H1 (cell line): ENCODE data around the gene ATP5F1C. TPM values are rescaled to one million over a fixed set of nuclear protein-coding genes. Genes with fewer than 3 reads are reported as not detected.

Source experiments
- CTCF ChIA-PET: fragments of 300-600 bp; sonication (Branson Sonifier 250); formaldehyde crosslinking; loops from one replicate; lab custom pipeline; 2021; ENCODE audit not compliant: partially characterized antibody; lab: Charles Lee
- POLR2A ChIA-PET: fragments of 300-600 bp; sonication (Branson Sonifier 250); formaldehyde crosslinking; loops from one replicate; lab custom pipeline; 2021; ENCODE audit warnings: inconsistent platforms; ENCODE audit not compliant: partially characterized antibody; lab: Charles Lee
- DNase-seq, 2 experiments: peaks; one replicate each; pipeline versions ENCODE4 v3.0.0 to v3.0.0-alpha.2; 2010 to 2022; ENCODE audit warnings: low spot score in 2 of 2, low read depth in 1 of 2, mixed read lengths in 1 of 2
- FAIRE-seq: peaks from 2 replicates; lab custom pipeline; 2011; peaks lifted over from hg19 to GRCh38; lab: Jason Lieb, UNC
- H2AFZ ChIP-seq: 2 replicates; pipeline ENCODE4 v1.8.1; 2012; ENCODE audit warnings: low read length, inconsistent platforms
- H2AK5ac ChIP-seq: 2 replicates; pipeline ENCODE4 v1.6.1; 2013; ENCODE audit warnings: low read depth, low read length
- H2BK120ac ChIP-seq: replicated peaks from 2 replicates; pipeline ENCODE3; 2013; ENCODE audit warnings: low read depth, low read length, inconsistent platforms
- H2BK12ac ChIP-seq: 2 replicates; pipeline ENCODE4 v1.6.1; 2013; ENCODE audit warnings: low read depth, low read length
- H2BK15ac ChIP-seq: 2 replicates; pipeline ENCODE4 v1.6.1; 2013; ENCODE audit warnings: low read length
- H2BK20ac ChIP-seq: 2 replicates; pipeline ENCODE4 v1.6.1; 2013; ENCODE audit warnings: low read length
- H2BK5ac ChIP-seq: 2 replicates; pipeline ENCODE4 v1.6.1; 2013; ENCODE audit warnings: low read depth, low read length
- H3K14ac ChIP-seq: 2 replicates; pipeline ENCODE4 v1.6.1; 2013; ENCODE audit warnings: inconsistent platforms; ENCODE audit not compliant: insufficient read length
- H3K18ac ChIP-seq: 2 replicates; pipeline ENCODE4 v1.6.1; 2013; ENCODE audit warnings: low read length; ENCODE audit errors: extremely low read depth
- H3K23ac ChIP-seq: 2 replicates; pipeline ENCODE4 v1.6.1; 2013; ENCODE audit warnings: inconsistent platforms; ENCODE audit not compliant: insufficient read length
- H3K23me2 ChIP-seq: 2 replicates; pipeline ENCODE4 v1.6.1; 2013; ENCODE audit warnings: low read depth, low read length
- H3K27ac ChIP-seq: 2 replicates; pipeline ENCODE4 v1.6.1; 2011; ENCODE audit warnings: low read depth, low read length, inconsistent platforms
- H3K27me3 ChIP-seq, 4 experiments: replicated peaks in 1 of 4; 1 replicate in 1 of 4; 2 replicates in 3 of 4; pipeline versions ENCODE4 v1.6.1 to v1.8.1; 2011 to 2013; ENCODE audit warnings: low read length in 3 of 4, mild to moderate bottlenecking in 3 of 4, inconsistent platforms in 2 of 4, mixed read lengths in 2 of 4, moderate library complexity in 1 of 4; ENCODE audit not compliant: control insufficient read depth in 3 of 4, insufficient read depth in 3 of 4; ENCODE audit errors: extremely low read depth in 1 of 4
- H3K36me3 ChIP-seq, 4 experiments: 2 replicates each; pipeline versions ENCODE4 v1.6.1 to v1.8.1; 2011 to 2013; ENCODE audit warnings: mild to moderate bottlenecking in 4 of 4, low read length in 3 of 4, moderate library complexity in 2 of 4, control low read depth in 1 of 4, inconsistent platforms in 1 of 4; ENCODE audit not compliant: insufficient read depth in 4 of 4, control insufficient read depth in 2 of 4
- H3K4ac ChIP-seq: replicated peaks from 2 replicates; pipeline ENCODE3; 2013; ENCODE audit warnings: low read length, low read depth, mixed read lengths, inconsistent platforms; ENCODE audit not compliant: insufficient read length
- H3K4me1 ChIP-seq, 4 experiments: replicated peaks in 1 of 4; 1 replicate in 1 of 4; 2 replicates in 3 of 4; pipeline versions ENCODE4 v1.6.1 to v1.8.1; 2011 to 2013; ENCODE audit warnings: low read length in 3 of 4, inconsistent platforms in 2 of 4, mixed read lengths in 1 of 4; ENCODE audit not compliant: insufficient read depth in 4 of 4, control insufficient read depth in 3 of 4
- H3K4me2 ChIP-seq, 2 experiments: 2 replicates each; pipeline versions ENCODE4 v1.6.1 to v1.8.1; 2011 to 2013; ENCODE audit warnings: low read depth in 2 of 2, low read length in 2 of 2, control low read depth in 1 of 2, inconsistent platforms in 1 of 2, mild to moderate bottlenecking in 1 of 2; ENCODE audit not compliant: insufficient read depth in 1 of 2
- H3K4me3 ChIP-seq, 4 experiments: fragments of 200-600, 300-600 bp in 1 of 4; sonication (generic), shearing (Covaris generic), sonication (Bioruptor Twin) in 1 of 4; 2 replicates each; pipeline versions ENCODE4 v1.5.1 to v1.8.1; 2011 to 2016; ENCODE audit warnings: low read length in 4 of 4, low read depth in 3 of 4, control low read depth in 2 of 4, inconsistent platforms in 2 of 4, mild to moderate bottlenecking in 2 of 4, mixed read lengths in 1 of 4, moderate library complexity in 1 of 4; ENCODE audit not compliant: insufficient read depth in 2 of 4; ENCODE audit errors: extremely low read depth in 1 of 4
- H3K56ac ChIP-seq: replicated peaks from 2 replicates; pipeline ENCODE3; 2013; ENCODE audit warnings: low read depth, mild to moderate bottlenecking, mixed read lengths, low read length, inconsistent platforms; ENCODE audit not compliant: insufficient read length
- H3K79me1 ChIP-seq: 2 replicates; pipeline ENCODE4 v1.6.1; 2013; ENCODE audit warnings: low read depth, low read length, control low read depth
- H3K79me2 ChIP-seq, 2 experiments: 2 replicates each; pipeline versions ENCODE4 v1.6.1 to v1.8.1; 2012 to 2013; ENCODE audit warnings: low read length in 2 of 2, mild to moderate bottlenecking in 2 of 2, inconsistent platforms in 1 of 2; ENCODE audit not compliant: insufficient read depth in 2 of 2, control insufficient read depth in 1 of 2
- H3K9ac ChIP-seq, 4 experiments: replicated peaks in 1 of 4; 1 replicate in 1 of 4; 2 replicates in 3 of 4; pipeline versions ENCODE4 v1.6.1 to v1.8.1; 2011 to 2013; ENCODE audit warnings: low read depth in 3 of 4, low read length in 3 of 4, control low read depth in 2 of 4, mild to moderate bottlenecking in 2 of 4, moderate library complexity in 2 of 4, inconsistent platforms in 1 of 4; ENCODE audit errors: extremely low read depth in 1 of 4
- H3K9me3 ChIP-seq, 2 experiments: 2 replicates each; pipeline versions ENCODE4 v1.6.1 to v1.8.1; 2012 to 2013; ENCODE audit warnings: mild to moderate bottlenecking in 2 of 2, moderate library complexity in 2 of 2, control low read depth in 1 of 2, inconsistent platforms in 1 of 2, low read depth in 1 of 2, low read length in 1 of 2, mixed read lengths in 1 of 2; ENCODE audit not compliant: insufficient read depth in 2 of 2
- H4K20me1 ChIP-seq, 2 experiments: replicated peaks in 1 of 2; 2 replicates each; pipeline versions ENCODE3 to v1.8.1; 2011 to 2013; ENCODE audit warnings: inconsistent platforms in 2 of 2, low read length in 2 of 2, mild to moderate bottlenecking in 1 of 2; ENCODE audit not compliant: insufficient read depth in 2 of 2, control insufficient read depth in 1 of 2
- H4K5ac ChIP-seq: 2 replicates; pipeline ENCODE4 v1.6.1; 2013; ENCODE audit warnings: low read length, low read depth, mixed read lengths, inconsistent platforms; ENCODE audit not compliant: insufficient read length
- H4K8ac ChIP-seq: 2 replicates; pipeline ENCODE4 v1.8.0; 2013; ENCODE audit warnings: mild to moderate bottlenecking, moderate library complexity, low read length, inconsistent platforms; ENCODE audit not compliant: insufficient read depth; ENCODE audit errors: extremely low read depth
- H4K91ac ChIP-seq: replicated peaks from 2 replicates; pipeline ENCODE3; 2013; ENCODE audit warnings: low read length, mixed read lengths, inconsistent platforms; ENCODE audit not compliant: insufficient read length
- BCL11A ChIP-seq, 2 experiments: IDR thresholded peaks; one replicate each; pipeline ENCODE4 v1.6.1; 2011; ENCODE audit warnings: low read depth in 2 of 2, low read length in 2 of 2, mild to moderate bottlenecking in 2 of 2
- CBX8 ChIP-seq: fragments of 300-800, 300-1000 bp; sonication (generic); IDR thresholded peaks from 2 replicates; pipeline ENCODE4 v1.7.1; 2016; ENCODE audit warnings: low read depth, low read length, borderline replicate concordance
- CTCF ChIP-seq, 3 experiments: IDR thresholded peaks; 1 replicate in 2 of 3; 2 replicates in 1 of 3; pipeline versions ENCODE4 v1.5.1 to v1.6.1; 2011; ENCODE audit warnings: low read length in 3 of 3, mild to moderate bottlenecking in 3 of 3, inconsistent platforms in 2 of 3, low read depth in 1 of 3, moderate library complexity in 1 of 3; ENCODE audit not compliant: insufficient read depth in 1 of 3; ENCODE audit errors: control extremely low read depth in 1 of 3
- HDAC2 ChIP-seq, 2 experiments: fragments of 300-600 bp in 1 of 2; sonication (generic) in 1 of 2; IDR thresholded peaks; 2 replicates each; pipeline ENCODE4 v1.6.1; 2011 to 2012; ENCODE audit warnings: low read depth in 2 of 2, low read length in 2 of 2, mild to moderate bottlenecking in 2 of 2, moderate library complexity in 2 of 2, borderline replicate concordance in 1 of 2, inconsistent platforms in 1 of 2
- NANOG ChIP-seq: IDR thresholded peaks from 2 replicates; pipeline ENCODE4 v1.6.1; 2011; ENCODE audit warnings: low read length, low read depth, mild to moderate bottlenecking, inconsistent platforms; ENCODE audit not compliant: insufficient read depth, poor library complexity, severe bottlenecking
- RXRA ChIP-seq: IDR thresholded peaks from 2 replicates; pipeline ENCODE4 v1.6.1; 2011; ENCODE audit warnings: low read depth, mild to moderate bottlenecking, low read length, moderate library complexity; ENCODE audit not compliant: insufficient read depth
- SAP30 ChIP-seq: fragments of 300-600 bp; sonication (generic); IDR thresholded peaks from 2 replicates; pipeline ENCODE4 v1.7.1; 2012; ENCODE audit warnings: low read length, moderate library complexity, mild to moderate bottlenecking, inconsistent platforms; ENCODE audit not compliant: insufficient read depth, insufficient replicate concordance
- SIRT6 ChIP-seq: IDR thresholded peaks from one replicate; pipeline ENCODE4 v1.7.1; 2012; ENCODE audit warnings: low read length, inconsistent platforms
- SP4 ChIP-seq: IDR thresholded peaks from 2 replicates; pipeline ENCODE4 v1.6.1; 2012; ENCODE audit warnings: low read length, inconsistent platforms
- WGBS, 2 experiments: shearing (Covaris generic) in 1 of 2; methylation state at CpG; one replicate each; pipeline versions ENCODE4 v1.1.6 to v1.1.7; 2013 to 2015; ENCODE audit warnings: low lambda C conversion rate in 2 of 2, mixed read lengths in 2 of 2, inconsistent platforms in 1 of 2, low coverage in 1 of 2, missing lambda C conversion rate in 1 of 2; ENCODE audit not compliant: insufficient replicate concordance in 2 of 2, insufficient coverage in 1 of 2, insufficient read length in 1 of 2; ENCODE audit errors: extremely low coverage in 1 of 2, missing lambda C conversion rate in 1 of 2; 5-methylcytosine and 5-hydroxymethylcytosine counted together
- polyA plus RNA-seq, 7 experiments: library from polyadenylated mRNA; depleted of rRNA in 3 of 7; stranded (reverse) in 5 of 7; unstranded in 2 of 7; fragments of >200 nt in 5 of 7; fragments of 200-250 nt in 2 of 7; gene quantifications; 1 replicate in 5 of 7; 2 replicates in 1 of 7; 4 replicates in 1 of 7; pipeline versions ENCODE4 v1.2.1 to v1.2.3, GENCODE V29; 2011 to 2013; ENCODE audit warnings: missing spikeins in 2 of 7, mixed read lengths in 2 of 7
- total RNA-seq: library from RNA; stranded (reverse); fragmentation: NEBNext Ultra II Directional; extraction: Animal tissue kit (Norgen Biotek cat#: 25700); gene quantifications from 2 replicates; pipeline ENCODE4 v1.2.1, GENCODE V29; 2021

ATP5F1C gene
- total and polyA plus RNA-seq, 2 of the 8 experiments (the other 6 are each of a cell fraction or from before 2014, with no cell fraction given): 221 to 265 TPM

GRCh38 chr10:7794251-7795026 is 6.5 kb downstream of the ATP5F1C start:
- H3K23ac ChIP-seq: no peak overlapping the region
- no peak overlapping the region for H4K91ac ChIP-seq
- ChIA-PET POLR2A (interaction anchor here (0.8 kb wide), 1 partner anchor 24 kb away, joined by 5 read pairs; the partner anchor contains the start of gene TAF3), CTCF (no interaction called here)
- DNase-seq: no peak
- H3K9ac ChIP-seq: no peak overlapping the region
- no peak overlapping the region for H2BK20ac ChIP-seq
- no peak overlapping the region for H2BK12ac ChIP-seq
- H3K4me1 ChIP-seq: peaks cover 0 to 1% (median under 1%) of the 10 kb centered on the region in 4 experiments; a peak in 4 of 7 replicates
- H2BK5ac ChIP-seq: no peak overlapping the region
- H2BK120ac ChIP-seq: no peak overlapping the region
- H3K4ac ChIP-seq: no peak overlapping the region
- H3K36me3 ChIP-seq: peaks cover 13 to 42% (median 20%) of the 10 kb centered on the region in 4 experiments
- H4K20me1 ChIP-seq: peaks cover 6 to 7% of the 10 kb centered on the region in 2 experiments
- no peak overlapping the region for H3K56ac ChIP-seq
- H4K5ac ChIP-seq: no peak overlapping the region
- no peak for FAIRE-seq
- no peak overlapping the region for H4K8ac ChIP-seq
- no peaks in the 10 kb centered on the region for H3K9me3 ChIP-seq
- H3K4me2 ChIP-seq: no peak overlapping the region
- no peak overlapping the region for H2BK15ac ChIP-seq
- peaks cover under 1% of the 10 kb centered on the region; the same call in 1 of the 2 replicates for H3K79me1 ChIP-seq
- peaks cover 4 to 68% of the 10 kb centered on the region in 2 experiments for H3K79me2 ChIP-seq
- no peak overlapping the region for H2AFZ ChIP-seq
- no peaks in the 10 kb centered on the region for H3K27me3 ChIP-seq
- H3K18ac ChIP-seq: no peak overlapping the region
- no peaks in the 10 kb centered on the region for H3K23me2 ChIP-seq
- H3K14ac ChIP-seq: no peak overlapping the region
- 94% methylated on average over 4 of the region's 4 CpGs; no CpG with 5 or more reads in 1 of the 2 experiments for WGBS, 2 experiments
- H2AK5ac ChIP-seq: no peak overlapping the region
- H3K27ac ChIP-seq: no peak overlapping the region
- H3K4me3 ChIP-seq: no peak overlapping the region
- no peak for TF ChIP-seq SAP30
- TF ChIP-seq NANOG: no peak
- TF ChIP-seq CBX8: no peak
- no peak for TF ChIP-seq SIRT6
- no peak for TF ChIP-seq RXRA
- no peak for TF ChIP-seq CTCF (IDR thresholded peaks at IDR 0.05; ENCODE audit: control extremely low read depth in 1 of 3, insufficient read depth in 1 of 3, low read depth in 1 of 3, low read length in 3 of 3)
- no peak for TF ChIP-seq SP4
- TF ChIP-seq HDAC2 (IDR thresholded peaks at IDR 0.05; ENCODE audit: borderline replicate concordance in 1 of 2, low read depth in 2 of 2, low read length in 2 of 2): no peak
- TF ChIP-seq BCL11A (IDR thresholded peaks at IDR 0.05; ENCODE audit: low read depth in 2 of 2, low read length in 2 of 2): no peak
